NCI-H1694 treated with DMSO at 0.1 percent for 48 hours (cell line): Measurements from ENCODE around the gene FSIP1.
A peak's percentile ranks its signal among the peaks of the same experiment; 100 is the strongest.

Source experiments
- DNase-seq: peaks from one replicate; lab custom pipeline; 2025; lab: John Stamatoyannopoulos, UW

FSIP1 gene

GRCh38 chr15:39645138-39645975 lies 137.3 kb downstream of the FSIP1 start:
- DNase-seq, result no peak

GRCh38 chr15:39644136-39644535 lies 138.5 kb downstream of the FSIP1 start:
- no peak for DNase-seq

GRCh38 chr15:39643727-39644126 lies 138.9 kb downstream of the FSIP1 start:
- DNase-seq, result no peak

GRCh38 chr15:39642011-39642640 lies 140.5 kb downstream of the FSIP1 start:
- DNase-seq, result no peak

- DNase-seq, result no peak
These were observed 141.3 kb downstream of the FSIP1 start for GRCh38 chr15:39641191-39641889.

GRCh38 chr15:39640665-39641064 lies 142.0 kb downstream of the FSIP1 start:
- DNase-seq, result no peak

- DNase-seq, result no peak
These were observed 143.6 kb downstream of the FSIP1 start for GRCh38 chr15:39639037-39639436.

- DNase-seq, result no peak
These were observed 144.6 kb downstream of the FSIP1 start for GRCh38 chr15:39638041-39638440.

- DNase-seq, result no peak
These were observed 151.3 kb downstream of the FSIP1 start for GRCh38 chr15:39631357-39631756.

- DNase-seq, result peak; percentile 34
These were observed 152.7 kb downstream of the FSIP1 start for GRCh38 chr15:39629906-39630305.

GRCh38 chr15:39629371-39629770 lies 153.3 kb downstream of the FSIP1 start:
- DNase-seq, result no peak

- peak; percentile 29 for DNase-seq
These were observed 153.9 kb downstream of the FSIP1 start for GRCh38 chr15:39628546-39629257.

- DNase-seq, result no peak
These were observed 154.5 kb downstream of the FSIP1 start for GRCh38 chr15:39628144-39628508.

- DNase-seq, result no peak
These were observed 155.0 kb downstream of the FSIP1 start for GRCh38 chr15:39627451-39628143.

GRCh38 chr15:39625856-39626255 lies 156.8 kb downstream of the FSIP1 start:
- no peak for DNase-seq

GRCh38 chr15:39625451-39625850 lies 157.2 kb downstream of the FSIP1 start:
- DNase-seq, result no peak

GRCh38 chr15:39624806-39625205 lies 157.8 kb downstream of the FSIP1 start:
- no peak for DNase-seq

GRCh38 chr15:39623529-39623931 lies 159.1 kb downstream of the FSIP1 start:
- DNase-seq, result no peak

- DNase-seq, result no peak
These were observed 159.8 kb downstream of the FSIP1 start for GRCh38 chr15:39622660-39623516.

- DNase-seq, result peak; percentile 87
These were observed 160.7 kb downstream of the FSIP1 start for GRCh38 chr15:39621976-39622375.

GRCh38 chr15:39621210-39621609 lies 161.4 kb downstream of the FSIP1 start:
- peak; percentile 74 for DNase-seq
